ENCODE results near the gene FAM241A.
A peak's percentile ranks its signal among the peaks of the same experiment; 100 is the strongest.
"Not testable (repeated sequence)": the region's sequence is repeated elsewhere in the genome, so short reads cannot be mapped to it uniquely, and the experiment has no call there.

FAM241A gene

GRCh38 chr4:112175840-112176239 is 30.6 kb downstream of the FAM241A start:
- peak overlapping the region; percentile 38; the same call in 1 of the 2 replicates for H3K4me2 ChIP-seq
- H2AFZ ChIP-seq (ENCODE audit: low read depth): no peak overlapping the region
- no peaks in the 10 kb centered on the region for H4K20me1 ChIP-seq (ENCODE audit: insufficient read depth)
- H3K27me3 ChIP-seq (ENCODE audit: insufficient read depth, low read depth): no peaks in the 10 kb centered on the region
- no peaks in the 10 kb centered on the region for H3K36me3 ChIP-seq (ENCODE audit: insufficient read depth)
- H3K27ac ChIP-seq: no peak overlapping the region
- H3K4me3 ChIP-seq (IDR thresholded peaks at IDR 0.05; ENCODE audit: insufficient read depth, low read depth, low read length): no peak overlapping the region
- H3K4me1 ChIP-seq (ENCODE audit: low read depth, poor library complexity, severe bottlenecking): peaks cover 75% of the 10 kb centered on the region
- H3K9ac ChIP-seq: no peak overlapping the region
- H3K79me2 ChIP-seq (ENCODE audit: insufficient read depth, low read depth): no peaks in the 10 kb centered on the region; the same call in 1 of the 2 replicates
- no peak for TF ChIP-seq CTCF (conservative IDR thresholded peaks at IDR 0.05; ENCODE audit: low read depth, low read length)

- no peaks in the 10 kb centered on the region for H4K20me1 ChIP-seq (ENCODE audit: insufficient read depth)
- no peaks in the 10 kb centered on the region for H3K27me3 ChIP-seq (ENCODE audit: insufficient read depth, low read depth)
- H3K4me3 ChIP-seq (IDR thresholded peaks at IDR 0.05; ENCODE audit: insufficient read depth, low read depth, low read length): no peak overlapping the region
- H2AFZ ChIP-seq (ENCODE audit: low read depth): no peak overlapping the region
- H3K4me2 ChIP-seq: peak overlapping the region; percentile 38; the same call in 1 of the 2 replicates
- H3K27ac ChIP-seq: no peak overlapping the region
- H3K4me1 ChIP-seq (ENCODE audit: low read depth, poor library complexity, severe bottlenecking): peaks cover 75% of the 10 kb centered on the region
- no peak for TF ChIP-seq CTCF (conservative IDR thresholded peaks at IDR 0.05; ENCODE audit: low read depth, low read length)
- no peak overlapping the region for H3K9ac ChIP-seq
- no peaks in the 10 kb centered on the region for H3K36me3 ChIP-seq (ENCODE audit: insufficient read depth)
- H3K79me2 ChIP-seq (ENCODE audit: insufficient read depth, low read depth): no peaks in the 10 kb centered on the region; the same call in 1 of the 2 replicates
These were observed 31.3 kb downstream of the FAM241A start for GRCh38 chr4:112176596-112176995.

DNA sequence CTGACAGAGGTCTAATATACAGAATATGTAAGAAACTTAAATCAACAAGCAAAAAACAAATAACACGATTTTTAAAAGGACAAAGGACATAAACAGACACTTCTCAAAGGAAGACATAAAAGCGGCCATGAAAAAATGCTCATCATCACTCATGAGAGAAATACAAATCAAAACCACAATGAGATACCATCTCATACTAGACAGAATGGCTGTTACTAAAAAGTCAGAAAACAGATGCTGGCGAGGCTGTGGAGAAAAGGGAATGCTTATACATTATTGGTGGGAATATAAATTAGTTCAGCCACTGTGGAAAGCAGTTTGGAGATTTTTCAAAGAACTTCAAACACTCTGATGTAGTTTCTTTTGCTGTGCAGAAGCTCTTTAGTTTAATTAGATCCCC is 33.5 kb downstream of the FAM241A start:
- peaks cover 62% of the 10 kb centered on the region for H3K4me1 ChIP-seq (ENCODE audit: low read depth, poor library complexity, severe bottlenecking)
- H3K9ac ChIP-seq; H4K20me1 ChIP-seq (ENCODE audit: insufficient read depth); H3K79me2 ChIP-seq (ENCODE audit: insufficient read depth, low read depth); H3K4me2 ChIP-seq; H3K27ac ChIP-seq; H3K4me3 ChIP-seq (IDR thresholded peaks at IDR 0.05; ENCODE audit: insufficient read depth, low read depth, low read length); H3K36me3 ChIP-seq (ENCODE audit: insufficient read depth); H3K27me3 ChIP-seq (ENCODE audit: insufficient read depth, low read depth); H2AFZ ChIP-seq (ENCODE audit: low read depth): not testable (repeated sequence)

DNA sequence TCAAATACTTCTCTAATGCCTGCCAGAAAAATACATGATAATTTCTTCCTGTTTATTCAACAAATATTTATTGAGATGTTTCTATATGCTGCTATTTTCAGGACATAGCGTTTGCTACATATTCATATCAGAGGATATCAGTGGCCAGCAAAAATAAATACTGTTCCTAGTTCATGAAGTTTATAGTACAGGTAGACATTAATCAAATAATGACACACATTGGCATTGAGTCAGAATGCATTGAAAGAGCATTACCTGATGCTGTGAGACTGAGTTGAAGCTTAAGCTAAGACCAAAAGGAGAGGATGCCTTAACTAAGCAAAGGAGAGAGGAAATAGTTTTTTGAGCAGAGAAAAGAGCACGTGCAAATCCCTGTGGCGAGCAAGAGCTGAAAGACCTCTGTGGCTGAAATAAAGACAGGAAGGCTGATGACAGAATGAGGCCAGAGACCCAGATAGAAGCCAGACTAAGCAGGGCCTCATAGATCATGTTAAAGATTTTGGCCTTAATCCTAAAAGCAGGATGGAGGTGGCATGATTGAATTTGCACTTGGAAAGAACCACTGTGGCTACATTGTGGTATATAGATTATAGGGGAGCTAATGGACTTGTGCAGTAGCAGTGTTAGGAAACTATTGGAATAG is 36.2 kb downstream of the FAM241A start:
- no peak for TF ChIP-seq CTCF (conservative IDR thresholded peaks at IDR 0.05; ENCODE audit: low read depth, low read length)
- Histone ChIP-seq H3K79me2 (ENCODE audit: insufficient read depth, low read depth) (no peaks in the 10 kb centered on the region), H3K4me3 (IDR thresholded peaks at IDR 0.05; ENCODE audit: insufficient read depth, low read depth, low read length) (no peak overlapping the region), H3K4me1 (ENCODE audit: low read depth, poor library complexity, severe bottlenecking) (peaks cover 37% of the 10 kb centered on the region), H3K4me2 (peak overlapping the region; percentile 6; the same call in 1 of the 2 replicates), H3K36me3 (ENCODE audit: insufficient read depth) (no peaks in the 10 kb centered on the region), H4K20me1 (ENCODE audit: insufficient read depth) (no peaks in the 10 kb centered on the region), H3K9ac (no peak overlapping the region), H3K27ac (no peak overlapping the region), H3K27me3 (ENCODE audit: insufficient read depth, low read depth) (no peaks in the 10 kb centered on the region), H2AFZ (ENCODE audit: low read depth) (no peak overlapping the region)

- Histone ChIP-seq H3K9ac (no peak overlapping the region), H3K79me2 (ENCODE audit: insufficient read depth, low read depth) (no peaks in the 10 kb centered on the region), H3K27me3 (ENCODE audit: insufficient read depth, low read depth) (no peaks in the 10 kb centered on the region), H3K4me2 (no peak overlapping the region), H2AFZ (ENCODE audit: low read depth) (no peak overlapping the region), H4K20me1 (ENCODE audit: insufficient read depth) (no peaks in the 10 kb centered on the region; the same call in 1 of the 2 replicates), H3K27ac (no peak overlapping the region), H3K4me1 (ENCODE audit: low read depth, poor library complexity, severe bottlenecking) (peaks cover 28% of the 10 kb centered on the region), H3K36me3 (ENCODE audit: insufficient read depth) (no peaks in the 10 kb centered on the region), H3K4me3 (IDR thresholded peaks at IDR 0.05; ENCODE audit: insufficient read depth, low read depth, low read length) (no peak overlapping the region)
- no peak for TF ChIP-seq CTCF (conservative IDR thresholded peaks at IDR 0.05; ENCODE audit: low read depth, low read length)
These were observed 37.4 kb downstream of the FAM241A start for GRCh38 chr4:112182604-112183003.

All from KMS-11 (cell line).